ENCODE measurements around the gene ORM1.

DNA sequence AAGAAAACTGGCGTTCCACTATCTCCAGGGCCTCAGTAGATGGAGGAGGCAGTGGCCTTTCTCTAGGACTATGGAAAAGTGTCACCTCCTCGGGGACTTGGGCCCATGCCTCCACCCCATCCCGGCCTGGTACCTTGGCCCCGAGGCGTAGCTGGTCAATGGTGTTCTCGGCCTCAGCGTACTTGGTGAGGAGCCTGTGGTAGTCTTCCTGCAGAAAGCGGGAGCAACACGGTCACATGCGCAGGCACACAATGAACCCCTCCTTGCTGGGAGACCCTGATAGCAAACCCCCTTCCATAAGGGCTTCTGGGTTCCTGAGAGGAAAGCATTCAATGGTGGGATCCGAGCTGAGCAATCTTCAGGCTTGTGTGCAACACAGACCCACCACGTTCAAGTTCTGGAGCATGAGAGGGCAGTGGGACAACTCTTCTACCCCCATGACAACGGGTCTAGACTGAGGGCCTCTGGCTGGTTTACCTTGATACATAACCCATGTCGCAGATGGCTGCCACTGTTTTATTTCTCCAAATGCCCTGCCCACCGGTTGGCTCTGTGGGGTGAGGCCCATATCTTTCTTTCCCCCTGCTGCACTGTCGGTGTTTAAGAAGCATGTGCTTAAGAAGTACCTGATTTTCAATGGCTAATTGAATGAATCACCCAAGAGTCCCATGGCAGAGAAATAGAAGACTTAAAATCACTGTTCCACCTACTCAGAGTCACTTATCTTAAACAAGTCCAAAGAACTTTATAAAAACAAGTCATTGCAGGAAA, 51.2 kb downstream of the ORM1 start:
- TF ChIP-seq, protein P1, sequence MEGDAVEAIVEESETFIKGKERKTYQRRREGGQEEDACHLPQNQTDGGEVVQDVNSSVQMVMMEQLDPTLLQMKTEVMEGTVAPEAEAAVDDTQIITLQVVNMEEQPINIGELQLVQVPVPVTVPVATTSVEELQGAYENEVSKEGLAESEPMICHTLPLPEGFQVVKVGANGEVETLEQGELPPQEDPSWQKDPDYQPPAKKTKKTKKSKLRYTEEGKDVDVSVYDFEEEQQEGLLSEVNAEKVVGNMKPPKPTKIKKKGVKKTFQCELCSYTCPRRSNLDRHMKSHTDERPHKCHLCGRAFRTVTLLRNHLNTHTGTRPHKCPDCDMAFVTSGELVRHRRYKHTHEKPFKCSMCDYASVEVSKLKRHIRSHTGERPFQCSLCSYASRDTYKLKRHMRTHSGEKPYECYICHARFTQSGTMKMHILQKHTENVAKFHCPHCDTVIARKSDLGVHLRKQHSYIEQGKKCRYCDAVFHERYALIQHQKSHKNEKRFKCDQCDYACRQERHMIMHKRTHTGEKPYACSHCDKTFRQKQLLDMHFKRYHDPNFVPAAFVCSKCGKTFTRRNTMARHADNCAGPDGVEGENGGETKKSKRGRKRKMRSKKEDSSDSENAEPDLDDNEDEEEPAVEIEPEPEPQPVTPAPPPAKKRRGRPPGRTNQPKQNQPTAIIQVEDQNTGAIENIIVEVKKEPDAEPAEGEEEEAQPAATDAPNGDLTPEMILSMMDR (IDR thresholded peaks at IDR 0.05) = no peak
- TF ChIP-seq POLR2A (IDR thresholded peaks at IDR 0.05) (no peak), POLR2AphosphoS5 (IDR thresholded peaks at IDR 0.05) (no peak), EP300 (IDR thresholded peaks at IDR 0.05) (no peak)
